GM21528 (cell line): Measurements from ENCODE around the gene PDE10A.
"Not testable (repeated sequence)": the region's sequence is repeated elsewhere in the genome, so short reads cannot be mapped to it uniquely, and the experiment has no call there.

Experiments used
- ATAC-seq: cut with Tn5 transposase; IDR thresholded peaks from one replicate; pipeline ENCODE4 v1.9.1; 2021; ENCODE audit warnings: mild to moderate bottlenecking, moderate library complexity; ENCODE audit not compliant: unreplicated experiment, low FRiP score

The PDE10A gene

DNA sequence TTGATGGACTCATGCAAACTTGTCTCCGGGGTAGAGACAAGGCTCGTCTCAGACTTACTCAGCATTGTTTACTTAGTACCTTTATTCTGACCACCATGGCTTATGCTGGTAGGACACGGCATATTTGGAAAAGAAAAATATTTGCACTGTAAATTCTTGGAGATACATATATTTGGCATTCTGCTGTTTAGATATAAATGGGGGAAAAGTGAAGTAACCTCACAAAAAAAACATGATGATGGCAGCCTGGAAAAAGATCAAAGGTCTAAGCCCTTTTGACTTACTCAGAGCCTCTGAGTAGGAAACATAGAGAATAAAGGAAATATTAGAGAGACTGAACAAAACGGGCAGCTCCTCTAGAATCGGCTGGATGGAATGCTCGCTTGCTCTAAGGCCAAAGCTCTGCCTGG is 32.5 kb downstream of the PDE10A start:
- no peak for ATAC-seq

- no peak for ATAC-seq
Measured at GRCh38 chr6:165628955-165629354, 34.1 kb downstream of the PDE10A start.

- no peak for ATAC-seq
Measured at GRCh38 chr6:165627366-165627765, 35.7 kb downstream of the PDE10A start.

DNA sequence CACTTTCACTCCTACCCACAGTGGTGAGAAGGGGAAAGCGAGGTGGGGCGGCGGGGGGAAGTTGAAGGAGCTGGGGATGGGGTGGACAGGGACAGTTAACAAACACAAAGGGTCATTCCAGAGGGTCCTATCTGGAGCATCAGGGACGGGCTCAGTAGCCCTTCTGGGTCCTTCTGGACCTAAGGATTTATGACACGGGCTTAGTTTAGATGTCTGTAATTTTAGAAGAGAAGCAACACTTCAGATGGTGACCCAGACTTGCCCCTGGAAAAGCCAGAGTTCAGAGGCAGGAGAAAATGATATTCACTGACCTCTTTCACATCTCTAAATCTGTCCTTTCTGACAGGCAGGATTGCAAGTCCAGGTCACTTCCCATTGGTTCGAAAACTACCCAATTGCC is 36.3 kb downstream of the PDE10A start:
- ATAC-seq = no peak

DNA sequence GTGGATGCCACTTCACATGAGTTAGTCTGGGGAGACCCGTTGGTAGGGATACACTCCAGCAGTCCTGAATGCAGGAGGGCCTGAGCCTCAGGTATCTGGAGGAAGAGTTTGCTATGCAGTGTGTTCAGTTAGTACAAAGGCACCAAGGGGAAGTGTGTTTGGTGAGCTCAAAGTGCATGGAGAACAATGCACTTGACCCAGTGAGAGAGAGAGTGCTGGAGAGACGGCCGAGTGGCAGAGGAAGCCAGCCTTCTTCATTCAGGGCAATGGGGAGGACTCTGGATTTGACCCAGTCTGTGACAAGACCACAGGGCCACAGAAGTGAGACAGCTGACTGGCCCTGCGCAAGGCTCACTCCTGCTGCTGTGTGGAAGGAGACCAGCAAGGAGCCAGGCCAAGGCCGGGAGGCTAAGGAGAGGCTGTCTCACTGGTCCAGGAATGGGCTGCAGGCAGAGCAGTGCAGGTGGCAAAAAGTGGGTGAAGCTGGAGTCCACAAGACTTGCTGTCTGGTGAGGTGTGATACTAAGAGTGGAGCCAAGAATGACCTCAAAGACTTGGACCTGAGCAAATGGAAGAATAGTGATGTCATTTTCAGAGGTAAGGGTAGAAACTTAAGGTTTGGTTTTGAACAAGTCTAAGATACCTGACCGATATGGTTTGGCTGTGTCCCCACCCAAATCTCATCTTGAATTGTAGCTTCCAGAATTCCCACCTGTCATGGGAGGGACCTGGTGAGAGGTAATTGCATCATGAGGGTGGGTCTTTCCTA is 38.0 kb downstream of the PDE10A start:
- ATAC-seq = no peak

DNA sequence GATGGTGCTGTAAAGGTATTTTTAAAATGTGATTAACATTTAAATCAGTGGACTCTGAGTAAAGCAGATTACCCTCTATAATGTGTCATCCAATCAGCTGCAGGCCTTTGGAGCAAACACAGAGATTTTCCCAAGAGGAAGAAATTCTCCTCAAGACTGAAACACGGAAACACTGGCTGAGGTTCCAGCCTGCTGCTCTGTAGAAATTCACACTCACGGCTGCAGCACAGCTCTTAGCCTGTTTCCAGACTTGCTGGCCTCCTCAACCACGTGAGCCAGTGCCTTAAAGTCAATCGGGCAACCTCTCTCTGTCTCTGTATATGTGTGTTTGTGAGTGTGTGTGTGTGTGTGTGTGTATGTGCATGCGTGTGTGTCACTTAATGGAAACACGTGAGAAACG is 41.1 kb downstream of the PDE10A start:
- no peak for ATAC-seq

DNA sequence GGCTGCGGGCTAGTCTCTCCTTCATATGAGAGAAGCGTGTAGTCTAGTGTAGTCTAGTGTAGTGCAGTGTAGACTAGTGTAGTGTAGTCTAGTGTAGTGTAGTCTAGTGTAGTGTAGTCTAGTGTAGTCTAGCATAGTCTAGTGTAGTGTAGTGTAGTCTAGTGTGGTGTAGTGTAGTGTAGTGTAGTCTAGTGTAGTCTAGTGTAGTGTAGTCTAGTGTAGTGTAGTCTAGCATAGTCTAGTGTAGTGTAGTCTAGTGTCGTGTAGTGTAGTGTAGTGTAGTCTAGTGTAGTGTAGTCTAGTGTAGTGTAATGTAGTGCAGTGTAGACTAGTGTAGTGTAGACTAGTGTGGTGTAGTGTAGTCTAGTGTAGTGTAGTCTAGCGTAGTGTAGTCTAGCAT is 44.1 kb downstream of the PDE10A start:
- ATAC-seq = not testable (repeated sequence)

- no peak for ATAC-seq
Measured at GRCh38 chr6:165618241-165618640, 44.8 kb downstream of the PDE10A start.

GRCh38 chr6:165617528-165617927 is 45.5 kb downstream of the PDE10A start:
- no peak for ATAC-seq

DNA sequence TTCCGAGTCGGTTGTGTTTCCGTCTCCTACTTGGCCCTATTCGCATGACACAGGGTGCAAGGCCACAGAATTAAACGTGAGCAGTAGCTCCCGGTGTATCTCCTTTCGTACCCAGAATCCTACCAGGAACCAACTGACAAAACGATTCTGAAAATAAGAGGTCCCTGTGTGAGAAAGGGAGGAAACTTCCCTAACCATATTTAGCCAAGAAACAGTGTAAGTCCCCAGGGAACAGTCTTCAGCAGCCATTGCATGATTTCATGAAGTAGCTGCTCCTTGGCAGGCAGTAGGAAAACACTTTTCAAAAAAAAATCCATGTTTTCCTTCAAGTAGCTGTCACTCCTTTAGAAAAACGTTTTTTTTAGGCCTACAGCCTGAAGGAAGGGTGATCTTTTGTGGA is 46.9 kb downstream of the PDE10A start:
- ATAC-seq = no peak

- no peak for ATAC-seq
Measured at GRCh38 chr6:165615636-165616035, 47.4 kb downstream of the PDE10A start.

DNA sequence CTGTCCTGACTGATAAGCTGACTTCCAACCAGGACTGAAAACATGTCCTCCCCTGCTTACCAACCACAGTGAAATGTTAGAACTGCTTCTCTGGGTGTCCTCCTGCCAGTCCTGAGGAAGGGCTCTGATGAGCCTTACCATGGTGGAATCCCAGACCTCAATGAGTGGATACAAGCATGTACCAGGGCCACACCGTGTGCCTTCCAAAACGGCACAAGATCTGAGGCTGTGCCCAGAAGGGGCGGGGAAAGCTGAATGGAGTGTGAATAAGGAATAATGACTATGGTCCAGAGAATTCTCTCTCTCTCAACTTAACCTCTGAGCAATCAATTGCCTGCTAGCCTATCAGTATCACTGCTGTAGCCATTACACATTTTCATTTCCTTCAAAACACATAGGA is 51.7 kb downstream of the PDE10A start:
- no peak for ATAC-seq

DNA sequence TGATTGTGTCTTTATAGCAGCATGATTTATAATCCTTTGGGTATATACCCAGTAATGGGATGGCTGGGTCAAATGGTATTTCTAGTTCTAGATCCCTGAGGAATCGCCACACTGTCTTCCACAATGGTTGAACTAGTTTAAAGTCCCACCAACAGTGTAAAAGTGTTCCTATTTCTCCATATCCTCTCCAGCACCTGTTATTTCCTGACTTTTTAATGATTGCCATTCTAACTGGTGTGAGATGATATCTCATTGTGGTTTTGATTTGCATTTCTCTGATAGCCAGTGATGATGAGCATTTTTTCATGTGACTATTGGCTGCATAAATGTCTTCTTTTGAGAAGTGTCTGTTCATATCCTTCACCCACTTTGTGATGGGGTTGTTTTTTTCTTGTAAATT is 54.5 kb downstream of the PDE10A start:
- ATAC-seq = not testable (repeated sequence)

GRCh38 chr6:165606740-165607008 is 56.4 kb downstream of the PDE10A start:
- ATAC-seq = no peak

DNA sequence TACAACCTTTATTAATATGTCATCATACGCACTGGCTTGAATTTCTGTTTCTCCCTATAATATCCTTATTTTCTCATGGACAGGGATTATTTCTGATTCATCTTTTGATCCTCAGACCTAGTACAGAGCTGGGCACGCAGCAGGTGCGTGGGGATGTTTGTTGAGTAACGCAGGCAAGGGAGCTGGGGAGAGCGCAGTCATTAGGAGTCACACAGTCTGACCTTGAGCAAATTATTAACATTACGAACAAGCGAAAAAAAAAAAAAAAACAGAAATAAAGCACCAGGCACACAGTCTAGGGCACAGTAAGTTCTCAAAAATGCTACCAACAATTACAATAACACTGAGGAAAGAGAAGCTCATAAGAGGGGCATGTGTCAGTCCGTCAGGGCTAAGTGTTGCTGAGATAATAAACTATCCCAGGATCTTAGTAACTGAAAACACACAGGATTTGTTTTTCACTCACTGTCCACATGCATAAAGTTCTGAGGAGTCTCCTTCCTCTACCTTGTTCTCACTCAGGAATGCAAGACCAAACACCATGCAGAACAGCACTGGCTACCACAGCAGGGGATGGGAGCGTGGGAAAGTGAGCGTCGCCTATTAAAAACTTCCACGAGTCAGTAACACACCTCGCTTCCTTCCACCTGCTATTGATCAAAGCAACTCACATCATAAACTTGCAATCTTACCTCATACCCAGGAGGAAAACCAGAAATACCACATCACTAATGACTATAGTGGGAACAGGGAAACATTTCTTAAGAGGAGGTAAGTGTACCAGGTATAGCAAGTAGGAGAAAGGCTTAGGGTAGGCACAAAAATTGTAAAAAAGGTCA is 56.9 kb downstream of the PDE10A start:
- no peak for ATAC-seq

GRCh38 chr6:165605182-165605875 is 57.7 kb downstream of the PDE10A start:
- no peak for ATAC-seq

GRCh38 chr6:165602291-165602690 is 60.8 kb downstream of the PDE10A start:
- ATAC-seq = no peak

- no peak for ATAC-seq
Measured at GRCh38 chr6:165600606-165601005, 62.4 kb downstream of the PDE10A start.

- ATAC-seq = no peak
Measured at GRCh38 chr6:165599596-165600487, 63.2 kb downstream of the PDE10A start.

- ATAC-seq = no peak
Measured at GRCh38 chr6:165599121-165599520, 63.9 kb downstream of the PDE10A start.
